GM19193 (cell line): ENCODE data around the gene TMEM232.

ENCODE experiments used
- POLR2A ChIP-seq: IDR thresholded peaks from 4 replicates; pipeline ENCODE4 v1.6.1; 2011; ENCODE audit not compliant: insufficient read depth, insufficient read length; ENCODE audit errors: extremely low read depth

TMEM232 gene

DNA sequence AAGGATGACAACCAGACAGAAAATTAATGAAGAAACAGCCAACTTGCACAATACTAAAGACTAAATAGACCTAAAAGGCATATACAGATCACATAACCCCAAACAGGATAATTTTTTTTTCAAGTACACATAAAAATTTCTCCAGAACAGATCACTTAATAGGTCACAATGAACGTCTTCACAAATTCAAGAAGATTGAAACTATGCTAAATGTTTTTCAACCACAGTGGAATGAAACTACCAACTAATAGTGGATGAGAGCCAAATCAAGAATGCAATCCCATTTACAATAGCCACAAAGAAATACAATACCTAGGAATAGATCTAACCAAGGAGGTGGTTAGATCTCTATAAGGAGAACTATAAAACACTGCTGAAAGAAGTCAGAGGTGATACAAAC, 145.8 kb downstream of the TMEM232 start:
- no peak for TF ChIP-seq POLR2A

DNA sequence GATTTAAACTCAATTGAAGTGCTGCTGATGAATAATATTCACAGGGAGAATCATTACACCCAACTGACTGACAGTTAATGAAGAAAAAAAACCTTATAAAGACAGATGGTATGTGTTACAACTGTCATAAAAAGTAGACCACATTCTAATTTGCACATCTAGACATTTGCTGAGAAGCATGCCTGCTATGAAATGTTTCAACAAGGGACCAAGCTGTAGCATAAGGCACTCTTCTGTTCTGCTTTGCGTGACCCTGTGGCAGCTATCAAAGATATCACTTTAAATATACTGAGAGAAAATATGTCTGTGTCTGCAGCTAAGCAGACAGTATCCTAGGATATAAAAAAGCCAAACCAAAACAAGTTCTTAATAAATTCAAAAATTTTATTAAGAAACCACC, 153.7 kb downstream of the TMEM232 start:
- TF ChIP-seq POLR2A = no peak

DNA sequence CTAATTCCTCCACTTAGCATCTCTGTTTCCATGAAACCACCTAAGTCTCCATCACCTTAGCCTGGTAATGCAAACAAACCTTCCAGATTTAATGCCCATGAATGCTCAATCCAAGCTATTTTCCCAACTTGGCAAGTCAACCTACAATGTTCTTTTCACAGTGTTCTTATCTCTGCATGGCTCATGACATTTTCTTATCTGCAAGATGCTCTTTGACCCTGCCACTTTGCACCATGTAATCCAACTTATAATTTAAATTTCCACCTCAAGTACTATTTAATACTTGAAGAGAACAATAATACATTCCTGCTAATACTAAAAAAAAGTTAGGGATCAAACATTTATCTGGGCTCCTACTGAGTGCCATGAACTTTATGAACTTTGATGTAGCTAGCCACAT, 164.3 kb downstream of the TMEM232 start:
- TF ChIP-seq POLR2A = no peak

DNA sequence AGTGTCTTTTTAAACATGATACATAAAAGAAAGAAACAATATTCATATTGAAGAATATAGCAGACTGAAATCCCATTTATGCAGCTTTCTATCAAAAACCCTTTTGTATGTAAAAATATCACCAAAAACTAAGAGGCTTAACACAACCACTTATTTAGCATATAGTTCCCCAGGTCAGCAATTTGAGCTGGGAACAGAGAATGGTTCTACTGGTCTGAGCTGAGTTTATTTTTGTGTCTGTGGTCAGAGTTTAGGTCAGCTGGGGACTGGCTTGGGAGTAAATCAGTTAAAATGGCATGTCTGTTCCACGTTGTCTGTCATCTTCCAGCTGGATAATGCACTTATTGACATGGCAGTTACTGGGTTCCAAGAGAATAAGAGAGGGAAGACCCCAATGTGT, 165.0 kb downstream of the TMEM232 start:
- no peak for TF ChIP-seq POLR2A

DNA sequence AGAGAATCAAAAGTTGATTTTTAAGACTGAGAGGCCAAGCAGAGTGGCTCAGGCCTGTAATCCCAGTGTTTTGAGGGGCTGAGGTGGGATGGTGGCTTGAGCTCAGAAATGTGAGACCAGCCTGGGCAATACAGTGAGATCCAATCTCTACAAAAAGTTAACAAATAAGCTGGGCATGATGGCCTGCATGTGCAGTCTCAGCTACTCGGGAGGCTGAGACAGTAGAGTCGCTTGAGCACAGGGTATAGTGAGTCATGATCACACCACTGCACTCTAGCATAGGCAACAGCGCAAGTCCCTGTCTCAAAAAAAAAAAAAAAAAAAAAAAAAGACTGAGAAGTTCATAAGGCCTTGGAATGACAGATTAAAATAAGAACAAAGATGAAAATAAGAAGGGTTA, 177.2 kb downstream of the TMEM232 start:
- no peak for TF ChIP-seq POLR2A

DNA sequence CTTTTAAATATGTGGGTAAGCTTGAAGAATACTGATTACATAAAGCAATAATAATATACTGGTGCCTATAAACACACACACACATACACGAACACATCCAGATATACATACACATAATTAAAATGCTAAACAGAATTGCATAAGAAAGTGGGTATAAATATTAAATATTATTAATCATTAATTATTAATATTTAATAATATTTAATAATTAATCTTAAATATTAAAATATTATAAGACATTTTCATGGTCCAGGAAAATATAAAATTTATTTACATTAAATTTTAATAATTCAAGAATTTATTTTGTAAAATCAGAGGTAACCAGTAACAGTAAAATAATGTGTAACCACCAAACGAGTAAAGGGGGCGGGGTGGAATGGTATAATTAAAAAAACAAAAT, 178.3 kb downstream of the TMEM232 start:
- no peak for TF ChIP-seq POLR2A

DNA sequence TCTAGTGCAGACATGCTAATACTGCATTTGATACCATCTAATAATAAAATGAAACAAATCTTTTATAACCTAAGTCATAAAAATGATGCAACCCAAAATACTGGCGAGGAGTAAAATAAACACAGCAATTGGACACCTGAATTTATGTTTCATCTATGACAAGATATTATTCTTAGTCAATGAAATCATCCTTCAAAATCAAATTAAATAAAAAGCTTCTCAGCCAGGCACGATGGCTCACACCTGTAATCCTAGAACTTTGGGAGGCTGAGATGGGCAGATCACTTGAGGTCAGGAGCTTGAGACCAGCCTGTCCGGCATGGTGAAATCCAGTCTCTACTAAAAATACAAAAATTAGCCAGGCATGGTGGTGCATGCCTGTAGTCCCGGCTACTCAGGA, 179.0 kb downstream of the TMEM232 start:
- TF ChIP-seq POLR2A = no peak

DNA sequence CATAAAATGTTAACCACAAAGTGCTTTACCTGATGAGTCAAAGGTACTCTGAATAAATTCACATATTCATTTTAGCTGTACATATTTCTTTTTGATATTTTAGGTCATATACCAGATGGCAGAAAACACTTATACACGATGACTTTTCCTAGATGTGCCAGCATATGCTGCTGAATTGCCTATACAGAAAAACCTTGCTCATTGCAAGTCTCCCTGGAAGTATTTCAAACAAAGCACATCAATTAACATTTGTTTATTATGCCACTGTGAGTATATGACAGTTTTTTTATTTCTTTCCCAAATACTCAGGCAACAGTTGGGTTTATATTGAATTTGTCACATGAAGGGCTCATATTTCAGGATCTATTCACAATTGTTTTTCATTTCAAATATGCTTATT, 180.8 kb downstream of the TMEM232 start:
- no peak for TF ChIP-seq POLR2A

DNA sequence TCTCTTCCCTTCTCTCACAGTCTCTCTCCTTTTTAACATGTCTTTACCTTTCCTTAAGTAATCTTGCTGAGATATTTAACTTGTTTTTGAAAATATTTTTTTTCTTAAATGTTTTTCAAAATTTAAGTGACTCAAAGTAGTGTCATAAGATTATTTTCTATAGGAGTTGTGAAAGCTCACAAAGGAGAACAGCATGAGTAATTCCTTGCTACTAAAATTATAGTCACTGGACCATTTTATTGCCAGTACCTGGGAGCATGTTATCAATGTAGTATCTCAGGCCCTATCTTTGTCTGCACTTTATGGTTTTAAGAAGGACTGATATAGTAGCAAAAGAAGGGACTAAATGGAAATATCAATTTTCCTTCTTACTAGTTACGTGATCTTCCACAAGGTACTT, 181.9 kb downstream of the TMEM232 start:
- no peak for TF ChIP-seq POLR2A

DNA sequence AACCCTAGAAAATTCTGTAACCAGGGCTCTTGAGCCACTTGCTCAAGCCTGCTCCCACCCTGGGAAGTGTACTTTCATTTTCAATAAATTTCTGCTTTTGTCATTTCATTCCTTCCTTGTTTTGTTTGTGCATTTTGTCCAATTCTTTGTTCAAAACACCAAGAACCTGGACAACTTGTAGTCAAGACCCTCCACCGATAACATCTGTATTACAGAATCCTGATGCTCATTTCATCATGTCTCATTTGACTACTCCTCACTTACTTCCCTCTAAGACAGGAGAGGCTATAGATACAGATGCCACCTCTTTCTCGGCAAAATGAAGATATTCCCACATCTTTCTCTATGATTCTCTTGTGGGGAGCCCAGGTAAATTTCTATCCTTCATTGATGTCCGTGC, 183.5 kb downstream of the TMEM232 start:
- no peak for TF ChIP-seq POLR2A

DNA sequence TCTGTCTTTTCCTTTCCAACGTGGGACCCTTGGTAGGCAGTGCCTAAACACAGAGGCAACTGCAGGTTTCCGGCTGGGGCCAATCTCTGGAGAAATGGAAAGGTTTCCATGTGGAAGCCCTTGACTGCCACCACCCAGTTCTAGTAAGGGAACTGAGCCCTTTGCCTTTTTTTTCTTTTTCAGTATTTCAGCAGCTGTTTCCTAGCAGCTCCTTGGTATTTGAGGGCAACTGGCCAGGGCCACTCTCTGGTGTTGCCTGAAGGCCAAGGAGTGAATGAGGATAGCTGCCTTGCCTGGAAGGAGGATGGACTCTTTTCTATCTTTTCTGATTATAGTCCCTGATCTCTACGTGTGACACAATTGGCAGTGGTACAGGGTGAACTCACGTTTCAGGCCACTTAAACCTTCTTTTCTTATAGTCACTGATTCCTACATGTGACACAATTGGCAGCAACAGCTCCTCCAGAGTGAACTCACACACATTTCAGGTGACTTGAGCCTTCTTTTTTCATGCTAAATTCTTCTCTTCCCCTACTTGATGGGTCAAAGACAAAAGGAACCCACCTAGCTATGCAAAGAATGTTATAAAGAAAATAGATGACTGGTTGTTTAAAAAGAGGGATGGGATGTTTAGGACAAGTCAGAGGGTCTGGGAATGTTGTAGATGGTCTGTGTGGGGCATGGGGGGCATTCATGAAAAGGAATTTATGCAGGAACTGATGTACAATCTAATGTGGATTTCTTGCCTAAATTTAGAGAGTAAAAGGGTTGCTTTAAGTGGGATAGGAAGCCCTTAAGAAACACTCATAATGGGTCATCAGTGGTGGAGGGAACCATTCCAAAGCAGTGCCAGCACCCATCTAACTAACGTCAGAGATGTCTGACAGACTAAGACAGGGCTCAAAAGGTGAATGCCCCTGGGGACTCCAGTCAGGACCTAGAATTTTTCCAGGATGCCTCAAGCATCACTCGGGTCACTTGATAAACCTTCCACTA, 190.1 kb downstream of the TMEM232 start:
- TF ChIP-seq POLR2A = no peak

DNA sequence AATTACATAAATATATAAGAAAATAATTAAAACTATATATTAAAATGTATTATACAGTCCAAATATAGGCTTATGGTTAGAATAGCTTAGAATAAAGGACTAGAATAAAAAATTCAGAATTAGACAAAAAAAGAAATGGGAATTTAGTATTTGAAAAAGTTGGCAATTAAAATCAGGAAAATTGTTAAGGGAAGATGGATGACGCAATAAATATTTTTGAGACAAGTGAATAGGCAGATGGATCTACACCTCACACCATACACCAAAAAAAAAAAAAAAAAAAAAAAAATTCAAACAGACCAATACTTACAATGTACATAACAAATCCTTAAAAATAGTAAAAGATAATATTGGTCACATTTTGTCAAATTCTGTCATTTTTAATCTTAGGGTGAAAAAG, 200.7 kb downstream of the TMEM232 start:
- TF ChIP-seq POLR2A = no peak

DNA sequence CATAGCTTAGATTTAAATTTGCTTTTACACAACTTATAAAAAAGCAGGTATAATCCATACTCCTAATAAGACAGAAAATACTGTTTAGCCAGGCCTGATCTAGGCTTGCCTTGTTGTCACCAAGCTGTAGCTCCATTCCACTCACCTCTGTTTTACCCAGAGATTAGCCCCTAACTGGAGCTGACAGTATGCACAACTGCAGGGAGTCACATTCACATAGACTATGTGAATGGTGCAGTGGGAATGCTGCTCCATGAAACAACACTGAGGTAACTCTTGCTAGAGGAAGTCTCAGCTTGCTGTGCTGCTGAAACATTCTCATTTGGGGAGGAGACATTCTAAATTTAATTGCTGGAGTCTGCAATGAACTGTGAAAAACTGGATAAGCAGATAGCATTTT, 209.1 kb downstream of the TMEM232 start:
- TF ChIP-seq POLR2A = no peak

DNA sequence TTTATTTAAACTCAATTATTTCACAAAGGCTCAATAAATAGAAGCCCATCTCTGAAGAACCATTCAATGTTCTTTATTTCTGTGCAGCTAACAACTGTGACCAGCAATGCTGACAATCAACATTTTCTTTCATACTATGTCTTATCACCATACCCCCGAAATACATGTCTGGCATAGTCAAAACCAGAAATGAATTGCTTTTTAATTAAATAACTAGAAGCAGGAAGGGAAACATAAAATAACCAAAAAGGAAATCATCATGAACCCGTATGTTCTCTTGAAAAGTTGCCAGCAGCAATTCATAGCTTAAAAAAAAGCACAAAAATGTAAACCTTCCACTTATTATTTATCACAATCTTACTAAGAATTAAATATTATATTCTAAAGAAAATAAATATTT, 212.4 kb downstream of the TMEM232 start:
- no peak for TF ChIP-seq POLR2A

DNA sequence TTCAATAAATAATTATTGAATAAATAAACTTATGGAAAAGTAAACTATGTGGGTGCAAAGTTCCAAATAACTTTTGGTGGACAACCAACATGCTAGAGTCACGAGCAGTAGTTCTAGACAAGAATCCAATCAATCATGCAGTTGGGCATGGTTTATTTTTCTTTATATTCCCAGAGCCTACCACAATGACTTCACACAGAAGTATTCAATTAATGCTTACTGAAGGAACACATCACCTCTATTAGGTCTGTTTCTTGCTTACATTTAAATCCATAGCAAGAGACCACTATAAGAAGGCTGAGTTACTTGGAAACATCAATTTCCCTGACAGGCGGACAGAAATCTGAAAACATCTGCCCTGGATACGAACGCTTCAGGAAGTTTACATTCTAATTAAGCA, 214.2 kb downstream of the TMEM232 start:
- TF ChIP-seq POLR2A = no peak

DNA sequence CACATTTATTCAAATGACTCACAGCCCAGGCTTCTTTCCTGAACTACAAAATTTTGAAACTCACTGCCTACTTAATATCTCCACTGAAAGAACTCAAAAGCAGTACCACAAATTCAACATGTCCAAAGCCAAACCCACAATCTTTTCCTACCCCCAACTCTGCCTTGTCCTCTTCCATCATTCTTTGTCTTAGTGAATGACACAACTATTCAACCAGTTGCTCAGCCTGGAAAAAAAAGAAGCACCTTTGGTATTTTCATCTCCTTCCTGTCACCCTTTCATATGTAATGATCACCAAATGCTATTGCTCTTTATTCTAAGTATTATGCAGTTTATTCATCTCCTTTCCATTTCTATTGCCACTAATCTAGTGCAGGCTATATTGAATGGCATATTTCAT, 216.3 kb downstream of the TMEM232 start:
- no peak for TF ChIP-seq POLR2A
